A172 (cell line): ENCODE data around the gene KRTAP4-7. TPM values are rescaled to one million over a fixed set of nuclear protein-coding genes. Genes with fewer than 3 reads are reported as not detected.
"Not testable (repeated sequence)": the region's sequence is repeated elsewhere in the genome, so short reads cannot be mapped to it uniquely, and the experiment has no call there.

Experiments
- DNase-seq: peaks from one replicate; pipeline ENCODE4 v3.0.0-alpha.2; 2015; ENCODE audit warnings: low spot score
- total RNA-seq: library from RNA; depleted of rRNA; stranded (reverse); fragments of >200 nt; shearing (Covaris generic); gene quantifications from 2 replicates; pipeline ENCODE4 v1.2.3, GENCODE V29; 2014; rRNA removed

KRTAP4-7 gene
- total RNA-seq, 1 experiment from 2014 or later = not detected

DNA sequence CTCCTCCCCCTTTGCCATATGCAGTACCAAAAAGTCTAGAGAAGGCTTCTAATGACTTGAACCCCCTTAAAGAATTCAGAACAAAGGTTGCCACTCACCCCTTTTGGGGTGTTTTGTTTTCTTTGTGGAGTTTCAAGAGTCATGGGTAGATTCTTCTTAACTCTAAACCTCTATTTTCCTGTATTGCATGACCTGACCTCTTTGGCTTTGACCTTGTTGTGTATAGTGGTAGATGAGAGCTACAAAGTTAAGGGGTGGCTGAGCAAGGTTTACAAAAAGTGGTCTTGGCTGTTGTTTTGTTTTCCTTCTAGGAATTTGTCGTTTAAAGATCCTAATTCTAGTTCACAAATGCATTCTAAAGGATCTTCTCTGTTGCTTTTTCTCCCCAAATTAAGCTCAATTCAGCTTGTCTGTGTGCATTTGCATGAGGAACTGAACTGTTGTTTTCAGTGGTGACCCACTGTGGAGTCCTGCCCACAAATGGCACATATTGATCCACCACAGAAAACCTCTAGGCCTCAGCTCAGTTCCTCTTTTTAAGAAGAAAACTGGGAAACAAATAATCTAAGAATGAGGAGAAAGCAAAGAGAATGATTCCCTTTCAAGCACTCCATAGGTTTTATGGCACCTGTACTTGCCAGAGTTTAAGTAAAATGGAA, 24.9 kb downstream of the KRTAP4-7 start:
- not testable (repeated sequence) for DNase-seq

DNA sequence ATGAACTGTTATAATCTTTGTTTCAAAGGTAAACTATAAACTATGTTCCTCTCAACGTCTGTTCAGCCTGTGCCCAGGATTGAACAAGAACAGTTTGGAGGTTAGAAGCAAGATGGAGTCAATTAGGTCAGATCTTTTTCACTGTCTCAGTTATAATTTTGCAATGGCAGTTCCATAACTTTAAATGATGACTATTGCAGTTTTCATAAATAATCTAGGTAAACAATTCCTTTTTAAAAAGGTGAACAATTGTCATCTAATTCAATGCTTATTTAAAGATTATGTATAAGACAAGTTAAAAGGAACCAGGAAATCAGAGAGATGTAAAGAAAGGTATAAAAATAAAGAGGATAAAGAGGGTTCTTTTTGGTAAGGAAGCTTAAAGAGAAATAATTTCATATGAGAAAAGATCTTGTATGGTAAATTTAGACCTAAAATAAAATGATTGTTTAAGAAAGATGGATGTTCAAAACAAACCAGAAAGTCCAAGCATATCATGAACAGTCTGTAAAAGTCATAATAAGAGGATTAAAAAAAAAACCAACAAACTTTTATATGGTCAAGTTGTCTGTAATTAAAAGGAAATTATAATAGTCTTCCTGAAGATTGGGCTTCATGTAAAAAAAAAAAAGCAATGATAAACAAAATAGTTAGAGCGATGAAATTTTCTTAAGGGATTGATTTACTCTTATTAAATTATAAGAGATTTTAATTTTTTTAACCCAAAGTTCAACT, 27.4 kb downstream of the KRTAP4-7 start:
- no peak for DNase-seq

DNA sequence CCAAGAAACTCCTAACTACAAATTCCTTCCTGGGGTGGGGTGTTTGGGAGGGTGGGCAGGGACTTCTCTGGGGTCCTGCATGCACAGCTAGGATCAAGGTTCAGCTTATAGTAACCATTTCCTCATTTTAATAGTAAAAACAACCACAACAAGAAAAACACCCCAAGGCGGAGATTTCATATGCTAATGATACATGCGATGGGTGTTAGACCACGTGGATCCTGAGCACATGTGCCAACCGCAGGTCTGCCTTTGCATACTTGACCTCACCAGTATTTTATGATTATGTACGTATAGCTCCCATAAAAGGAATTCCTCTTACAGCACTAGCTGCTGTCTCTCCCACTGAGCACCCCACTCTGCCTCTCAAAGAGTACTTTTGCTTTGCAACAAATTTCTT, 32.3 kb downstream of the KRTAP4-7 start:
- DNase-seq = no peak

DNA sequence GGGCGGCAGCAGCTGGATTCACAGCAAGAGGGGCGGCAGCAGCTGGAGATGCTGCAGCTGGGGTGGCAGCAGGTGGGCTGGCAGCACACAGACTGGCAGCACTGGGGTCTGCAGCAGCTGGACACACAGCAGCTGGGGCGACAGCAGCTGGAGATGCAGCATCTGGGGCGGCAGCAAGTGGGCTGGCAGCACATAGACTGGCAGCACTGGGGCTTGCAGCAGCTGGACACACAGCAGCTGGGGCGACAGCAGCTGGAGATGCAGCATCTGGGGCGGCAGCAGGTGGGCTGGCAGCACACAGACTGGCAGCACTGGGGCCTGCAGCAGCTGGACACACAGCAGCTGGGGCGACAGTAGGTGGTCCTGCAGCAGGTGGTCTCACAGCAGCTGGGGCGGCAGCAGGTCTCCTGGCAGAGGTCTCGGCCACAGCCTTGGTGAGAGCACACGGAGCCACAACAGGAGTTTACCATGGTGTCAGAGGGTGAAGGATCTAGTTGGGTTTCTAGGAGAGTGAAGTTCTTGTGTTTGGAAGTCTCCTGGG, 34.0 kb downstream of the KRTAP4-7 start, which contains the start of gene KRTAP4-11:
TSS of gene KRTAP4-11 (minus strand) at position 528 of the 541 bp plus-strand sequence. CDS start at position 470, 58 bp downstream.
- DNase-seq = not testable (repeated sequence)

DNA sequence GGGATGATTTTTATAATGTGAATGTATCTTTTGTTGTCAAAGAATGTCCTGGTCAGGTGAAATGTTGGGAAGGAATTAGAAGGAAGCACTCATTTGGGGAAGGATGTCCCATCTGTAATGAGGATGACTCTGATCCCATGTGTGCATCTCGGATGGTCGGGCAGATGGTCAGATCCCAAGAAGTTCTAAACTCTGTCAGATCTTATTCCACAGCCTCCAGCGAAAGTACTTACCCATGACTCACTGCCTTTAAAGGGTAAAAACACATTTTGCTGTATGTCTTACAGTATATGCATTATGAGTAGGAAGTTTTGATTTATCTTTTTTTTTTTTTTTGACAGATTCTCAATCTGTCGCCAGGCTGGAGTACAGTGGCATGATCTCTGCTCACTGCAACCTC, 34.8 kb downstream of the KRTAP4-7 start:
- DNase-seq = no peak

DNA sequence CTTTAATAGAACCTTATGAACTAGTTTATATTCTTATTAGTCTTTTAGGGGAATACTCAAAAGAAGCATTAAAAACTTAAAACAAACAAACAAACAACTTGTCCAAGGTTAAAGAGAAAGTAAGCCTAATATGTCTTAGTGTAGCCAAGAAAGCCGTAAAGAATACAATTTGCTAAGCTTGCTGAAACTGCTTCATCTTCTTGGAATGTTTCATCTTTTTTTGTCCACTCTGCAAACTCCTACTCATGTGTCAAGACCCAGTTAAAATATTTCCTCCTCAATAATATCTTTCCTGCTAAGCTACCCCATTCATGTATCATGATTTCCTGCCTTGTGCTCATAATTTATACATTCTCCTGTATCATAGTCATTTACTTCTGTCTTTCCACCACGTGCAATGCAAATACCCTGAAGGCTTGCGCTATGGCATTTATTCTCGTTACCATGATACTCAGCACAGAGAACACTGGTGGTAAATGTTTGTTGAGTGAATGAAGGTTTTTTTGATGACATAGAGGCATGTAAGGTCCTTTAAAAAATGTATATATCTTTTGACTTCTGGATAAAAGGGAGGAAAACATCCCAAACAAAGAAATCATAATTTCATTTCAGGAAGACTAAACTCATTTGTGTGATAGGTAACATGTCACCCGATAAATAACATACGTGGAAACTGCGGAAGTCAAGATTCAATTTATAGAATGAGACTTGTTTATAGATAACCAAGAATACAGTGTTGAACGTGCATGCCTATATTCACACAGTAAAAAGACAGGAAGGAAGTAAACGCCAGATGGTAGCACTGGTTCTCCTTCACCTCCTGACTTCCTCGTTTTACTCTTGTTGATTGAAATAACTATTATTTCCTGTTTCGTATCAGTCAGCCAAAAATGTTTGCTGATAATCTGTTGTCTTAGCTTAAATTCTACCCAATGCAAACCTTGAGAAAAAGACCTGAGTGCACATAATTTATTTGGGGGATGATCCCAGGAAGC, 36.0 kb downstream of the KRTAP4-7 start:
- not testable (repeated sequence) for DNase-seq

DNA sequence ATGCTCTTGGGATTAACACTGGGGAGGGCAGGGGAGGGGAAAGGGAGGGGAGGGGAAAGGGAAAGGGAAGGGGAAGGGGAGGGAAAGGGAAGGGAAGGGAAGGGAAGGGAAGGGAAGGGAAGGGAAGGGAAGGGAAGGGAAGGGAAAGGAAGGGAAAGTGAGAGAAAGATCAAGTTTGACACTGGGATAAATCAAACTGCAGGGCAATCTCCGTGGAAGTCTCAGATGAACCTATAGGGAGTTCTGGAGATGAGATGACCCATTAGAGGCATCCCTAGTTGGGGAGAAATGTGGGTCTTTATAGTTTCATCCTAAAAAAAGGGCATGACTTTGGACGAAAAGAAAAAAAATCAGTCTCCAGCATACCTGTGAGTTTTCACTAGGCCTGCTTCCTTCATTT, 37.8 kb downstream of the KRTAP4-7 start:
- no peak for DNase-seq

DNA sequence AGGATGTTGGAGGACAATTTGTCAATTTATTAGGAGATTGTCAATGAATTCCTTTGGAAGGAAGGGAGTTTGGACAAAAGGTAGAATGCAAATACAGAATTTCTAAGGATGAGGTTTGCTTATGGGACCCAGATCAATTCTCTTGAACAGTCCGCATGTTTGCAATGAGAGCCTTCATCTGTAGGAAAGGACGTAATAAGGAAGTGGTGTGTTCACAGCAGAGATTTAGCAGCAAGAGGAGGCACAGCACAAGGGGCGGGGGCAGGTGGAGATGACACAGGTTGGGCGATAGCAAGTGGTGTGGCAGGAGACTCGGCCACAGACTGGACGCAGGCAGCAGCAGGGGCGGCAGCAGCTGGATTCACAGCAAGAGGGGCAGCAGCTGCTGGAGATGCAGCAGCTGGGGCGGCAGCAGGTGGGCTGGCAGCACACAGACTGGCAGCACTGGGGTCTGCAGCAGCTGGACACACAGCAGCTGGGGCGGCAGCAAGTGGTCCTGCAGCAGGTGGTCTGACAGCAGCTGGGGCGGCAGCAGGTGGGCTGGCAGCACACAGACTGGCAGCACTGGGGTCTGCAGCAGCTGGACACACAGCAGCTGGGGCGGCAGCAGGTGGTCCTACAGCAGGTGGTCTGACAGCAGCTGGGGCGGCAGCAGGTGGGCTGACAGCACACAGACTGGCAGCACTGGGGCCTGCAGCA, 39.5 kb downstream of the KRTAP4-7 start:
- not testable (repeated sequence) for DNase-seq

DNA sequence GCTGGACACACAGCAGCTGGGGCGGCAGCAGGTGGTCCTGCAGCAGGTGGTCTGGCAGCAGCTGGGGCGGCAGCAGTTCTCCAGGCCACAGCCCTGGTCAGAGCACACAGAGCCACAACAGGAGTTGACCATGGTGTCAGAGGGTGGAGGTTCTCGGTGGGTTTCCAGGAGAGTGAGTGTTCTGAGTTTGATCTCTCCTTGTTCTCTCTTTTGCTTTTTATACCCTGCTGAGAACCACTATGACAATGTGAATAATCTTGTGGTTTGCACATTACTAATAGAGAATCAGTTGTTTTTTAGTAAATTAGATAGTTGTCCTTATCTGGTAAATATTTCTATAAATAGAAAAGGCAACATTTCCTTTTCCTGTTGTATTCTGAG, 40.0 kb downstream of the KRTAP4-7 start, which contains the start of gene KRTAP4-12:
TSS of gene KRTAP4-12 (minus strand) at position 192 of the 381 bp plus-strand sequence. CDS start at position 132, 60 bp downstream.
- DNase-seq = peak; percentile 31

DNA sequence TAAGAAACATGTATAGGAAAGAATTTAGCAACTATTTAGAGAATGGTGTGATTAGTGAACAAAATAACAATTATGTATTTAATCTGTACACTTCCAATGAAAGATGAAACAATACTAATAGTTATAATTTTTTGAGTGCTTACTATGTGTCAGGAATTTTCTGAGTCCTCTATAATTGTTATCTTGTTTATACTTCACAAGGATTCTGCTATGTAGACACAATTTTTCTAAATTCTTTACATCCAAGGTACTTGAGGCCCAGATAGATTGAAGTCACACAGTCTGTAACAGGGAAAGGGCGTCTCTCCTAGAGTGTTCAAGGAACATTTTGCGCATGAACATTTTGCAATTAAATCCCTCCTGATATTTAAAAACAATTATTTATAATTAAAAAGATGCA, 41.1 kb downstream of the KRTAP4-7 start:
- no peak for DNase-seq

DNA sequence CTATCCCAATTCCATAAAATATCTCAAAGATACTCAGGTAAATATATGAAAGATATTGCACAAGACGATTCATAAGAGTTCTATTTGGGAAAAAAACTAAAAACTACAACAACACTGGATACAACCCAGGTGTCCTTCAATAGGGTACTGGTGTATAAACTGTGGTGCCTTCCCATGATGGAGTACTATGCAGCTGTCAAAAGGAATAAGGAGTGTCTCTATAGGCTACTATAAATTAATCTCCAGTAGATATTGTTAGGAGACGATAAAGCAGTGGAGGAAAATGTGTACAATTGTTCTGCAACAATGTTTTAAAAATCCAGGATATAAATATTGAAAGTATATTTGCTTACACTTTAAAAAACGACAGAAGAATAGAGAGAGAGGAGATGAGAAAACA, 42.5 kb downstream of the KRTAP4-7 start:
- DNase-seq = no peak

DNA sequence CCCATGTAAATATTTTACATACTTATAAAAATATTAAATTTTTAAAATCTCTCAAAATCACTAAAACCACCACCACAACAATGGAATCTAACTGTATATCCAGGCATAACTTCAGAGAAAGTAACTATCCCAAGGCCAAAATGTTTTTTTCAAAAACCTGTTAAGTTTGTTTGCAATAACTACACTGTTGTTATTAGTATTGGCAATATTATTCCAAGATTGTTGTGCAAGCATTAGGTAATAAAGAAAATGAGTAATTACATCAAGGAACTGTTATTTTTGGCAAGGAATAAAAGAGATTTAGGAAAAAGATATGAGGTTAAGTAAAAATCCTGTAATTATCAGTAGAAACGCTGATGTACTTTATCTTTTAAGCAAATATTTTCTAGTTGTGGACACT, 43.4 kb downstream of the KRTAP4-7 start:
- no peak for DNase-seq

DNA sequence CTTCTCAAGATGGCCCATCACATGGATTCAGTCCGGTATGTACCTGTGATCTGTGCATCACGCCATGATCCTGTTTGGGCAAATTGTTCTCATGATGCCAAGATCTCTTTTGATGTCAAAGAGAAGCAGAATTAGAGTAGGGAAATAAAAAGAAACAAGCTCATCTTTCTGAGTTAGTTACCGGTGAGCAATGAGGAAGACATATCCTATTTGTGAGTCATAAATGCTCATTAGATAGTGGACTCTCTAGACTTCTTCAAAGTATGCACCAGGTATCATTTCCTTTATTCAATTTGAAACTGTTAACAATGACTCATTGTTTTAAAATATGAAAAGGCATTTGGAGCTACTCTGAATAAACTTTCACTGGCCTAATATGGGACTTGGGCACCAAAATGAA, 48.0 kb downstream of the KRTAP4-7 start:
- DNase-seq = peak; percentile 72

DNA sequence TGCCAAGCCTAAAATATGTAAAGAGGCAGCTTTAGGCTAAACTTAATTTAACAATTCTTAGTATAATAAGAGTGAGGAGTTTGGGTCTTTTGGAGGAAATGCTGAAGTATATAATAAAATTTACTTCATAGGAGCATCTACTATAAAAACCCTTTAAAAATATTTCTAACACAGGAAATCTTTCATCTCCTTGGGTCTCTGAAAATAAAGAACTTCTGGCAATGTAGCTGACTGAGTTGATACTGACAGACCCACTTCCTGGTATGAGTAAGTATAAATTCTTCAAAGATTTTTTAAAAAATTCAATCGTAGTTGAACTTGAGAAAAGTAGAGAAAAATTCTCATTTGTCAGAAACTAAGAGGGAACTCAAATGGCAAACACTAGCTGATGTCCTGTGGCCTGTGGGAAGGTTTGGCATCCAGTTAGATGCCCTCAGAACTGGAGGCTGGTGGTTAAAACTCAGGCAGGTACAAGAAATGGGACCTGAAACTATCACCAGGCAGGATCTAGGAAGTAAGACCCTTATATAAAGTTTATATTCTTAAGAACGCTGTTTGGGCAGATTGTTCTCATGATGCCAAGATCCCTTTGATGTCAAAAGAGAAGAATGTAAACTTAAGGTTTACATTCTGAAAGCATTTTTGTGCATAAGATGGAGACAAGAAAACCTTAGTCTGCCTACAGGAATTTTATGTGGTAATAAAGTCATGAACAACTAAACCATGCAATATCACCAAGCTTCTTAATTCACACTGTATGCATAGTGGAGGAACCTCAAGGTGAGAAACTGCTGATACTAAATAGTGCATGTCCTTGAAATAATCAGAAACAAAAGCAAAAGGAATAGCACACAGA, 50.2 kb downstream of the KRTAP4-7 start:
- no peak for DNase-seq

Other genes starting within 250 kb of the KRTAP4-7 start
- gene KRT12, start 216.9 kb upstream of the KRTAP4-7 start, total RNA-seq = not detected in 2 replicates
- gene KRT20, start 198.9 kb upstream of the KRTAP4-7 start, total RNA-seq = not detected in 2 replicates
- gene KRT23, start 146.5 kb upstream of the KRTAP4-7 start, total RNA-seq = not detected in 2 replicates
- not detected in 2 replicates for gene KRT39, start 117.2 kb upstream of the KRTAP4-7 start, total RNA-seq
- not detected in 2 replicates for gene KRT40, start 99.8 kb upstream of the KRTAP4-7 start, total RNA-seq
- gene KRTAP3-3, start 90.0 kb upstream of the KRTAP4-7 start, total RNA-seq = not detected in 2 replicates
- gene KRTAP3-2, start 84.2 kb upstream of the KRTAP4-7 start, total RNA-seq = not detected in 2 replicates
- not detected in 2 replicates for gene KRTAP3-1, start 75.0 kb upstream of the KRTAP4-7 start, total RNA-seq
- gene KRTAP1-5, start 56.9 kb upstream of the KRTAP4-7 start, total RNA-seq = not detected in 2 replicates
- gene KRTAP1-4, start 54.0 kb upstream of the KRTAP4-7 start, total RNA-seq = not detected in 2 replicates
- not detected in 2 replicates for gene KRTAP1-3, start 49.3 kb upstream of the KRTAP4-7 start, total RNA-seq
- gene KRTAP1-1, start 42.7 kb upstream of the KRTAP4-7 start, total RNA-seq = not detected in 2 replicates
- gene KRTAP2-1, start 36.8 kb upstream of the KRTAP4-7 start, total RNA-seq = not detected in 2 replicates
- gene KRTAP2-2, start 28.9 kb upstream of the KRTAP4-7 start, total RNA-seq = not detected in 2 replicates
- 0.69 and 1.00 TPM in 2 replicates for gene KRTAP2-3, start 24.0 kb upstream of the KRTAP4-7 start, total RNA-seq
- gene KRTAP2-4, start 18.3 kb upstream of the KRTAP4-7 start, total RNA-seq = not detected in 2 replicates
- not detected in 2 replicates for gene KRTAP4-8, start 14.0 kb downstream of the KRTAP4-7 start, total RNA-seq
- not detected in 2 replicates for gene KRTAP4-16, start 18.1 kb downstream of the KRTAP4-7 start, total RNA-seq
- gene KRTAP4-9, start 21.2 kb downstream of the KRTAP4-7 start, total RNA-seq = 0.22 TPM in 1 of 2 replicates, not detected in the other
- not detected in 2 replicates for gene KRTAP4-11, start 34.2 kb downstream of the KRTAP4-7 start, total RNA-seq
- not detected in 2 replicates for gene KRTAP4-12, start 40.0 kb downstream of the KRTAP4-7 start, total RNA-seq
- not detected in 2 replicates for gene KRTAP4-6, start 56.4 kb downstream of the KRTAP4-7 start, total RNA-seq
- not detected in 2 replicates for gene KRTAP4-5, start 65.7 kb downstream of the KRTAP4-7 start, total RNA-seq
- not detected in 2 replicates for gene KRTAP4-4, start 76.6 kb downstream of the KRTAP4-7 start, total RNA-seq
- gene KRTAP4-3, start 84.1 kb downstream of the KRTAP4-7 start, total RNA-seq = not detected in 2 replicates
- gene KRTAP4-2, start 94.1 kb downstream of the KRTAP4-7 start, total RNA-seq = not detected in 2 replicates
- 0.26 TPM in 1 of 2 replicates, not detected in the other for gene KRTAP4-1, start 100.8 kb downstream of the KRTAP4-7 start, total RNA-seq
- not detected in 2 replicates for gene KRTAP9-1, start 105.7 kb downstream of the KRTAP4-7 start, total RNA-seq
- gene KRTAP9-2, start 142.5 kb downstream of the KRTAP4-7 start, total RNA-seq = not detected in 2 replicates
- gene KRTAP9-3, start 148.3 kb downstream of the KRTAP4-7 start, total RNA-seq = not detected in 2 replicates
- not detected in 2 replicates for gene KRTAP9-8, start 153.8 kb downstream of the KRTAP4-7 start, total RNA-seq
- gene KRTAP9-4, start 165.5 kb downstream of the KRTAP4-7 start, total RNA-seq = not detected in 2 replicates
- not detected in 2 replicates for gene KRTAP9-9, start 171.2 kb downstream of the KRTAP4-7 start, total RNA-seq
- not detected in 2 replicates for gene KRTAP9-6, start 181.2 kb downstream of the KRTAP4-7 start, total RNA-seq
- not detected in 2 replicates for gene KRTAP9-7, start 191.5 kb downstream of the KRTAP4-7 start, total RNA-seq
- gene KRTAP29-1, start 218.7 kb downstream of the KRTAP4-7 start, total RNA-seq = 0.16 TPM in 1 of 2 replicates, not detected in the other
- gene KRTAP16-1, start 225.2 kb downstream of the KRTAP4-7 start, total RNA-seq = not detected in 2 replicates
- not detected in 2 replicates for gene KRTAP17-1, start 231.6 kb downstream of the KRTAP4-7 start, total RNA-seq